Natural killer cell (primary cell): Measurements from ENCODE around the gene ADIRF. TPM values are rescaled to one million over a fixed set of nuclear protein-coding genes. Genes with fewer than 3 reads are reported as not detected.

Source experiments
- ATAC-seq, 3 donors: fragments of 150-1000 bp in 2 of 3; fragments of 200-7000 bp in 1 of 3; cut with Tn5 transposase; 1 replicate in 1 of 3; 2 replicates in 2 of 3; pipeline ENCODE4 v1.10.0; 2021; ENCODE audit warnings: mild to moderate bottlenecking in 2 of 3, moderate library complexity in 2 of 3
- DNase-seq, 2 donors: peaks; one replicate each; pipeline versions ENCODE4 v3.0.0 to v3.0.0-alpha.2; 2013 to 2021; ENCODE audit warnings: mixed read lengths in 1 of 2
- H3K27ac ChIP-seq: one replicate; pipeline ENCODE4 v1.5.1; 2013; ENCODE audit warnings: mild to moderate bottlenecking, low read length
- H3K27me3 ChIP-seq: one replicate; pipeline ENCODE4 v1.6.1; 2013; ENCODE audit warnings: low read length; ENCODE audit not compliant: control insufficient read depth, insufficient read depth
- H3K36me3 ChIP-seq: one replicate; pipeline ENCODE4 v1.6.1; 2013; ENCODE audit warnings: low read length; ENCODE audit not compliant: control insufficient read depth, insufficient read depth
- H3K4me1 ChIP-seq: one replicate; pipeline ENCODE4 v1.6.1; 2013; ENCODE audit warnings: low read length; ENCODE audit not compliant: control insufficient read depth, insufficient read depth
- H3K4me3 ChIP-seq: one replicate; pipeline ENCODE4 v1.5.1; 2013; ENCODE audit warnings: low read length
- H3K9me3 ChIP-seq: one replicate; pipeline ENCODE4 v1.6.1; 2013; ENCODE audit warnings: low read length; ENCODE audit not compliant: control insufficient read depth, insufficient read depth
- H3K27ac Mint-ChIP-seq, 2 donors: one replicate each; pipeline ENCODE4 v1.8.0; 2022; ENCODE audit warnings: mild to moderate bottlenecking in 2 of 2, mixed read lengths in 2 of 2, moderate library complexity in 1 of 2
- H3K27me3 Mint-ChIP-seq, 2 donors: one replicate each; pipeline ENCODE4 v1.8.0; 2022; ENCODE audit warnings: low read depth in 2 of 2, mixed read lengths in 2 of 2
- H3K36me3 Mint-ChIP-seq: one replicate; pipeline ENCODE4 v1.8.0; 2022; ENCODE audit warnings: mixed read lengths
- H3K4me1 Mint-ChIP-seq, 2 donors: one replicate each; pipeline ENCODE4 v1.8.0; 2022; ENCODE audit warnings: mixed read lengths in 2 of 2
- H3K4me3 Mint-ChIP-seq: one replicate; pipeline ENCODE4 v1.8.0; 2022; ENCODE audit warnings: mild to moderate bottlenecking, moderate library complexity, mixed read lengths
- H3K9me3 Mint-ChIP-seq, 2 donors: one replicate each; pipeline ENCODE4 v1.8.0; 2022; ENCODE audit warnings: mixed read lengths in 2 of 2
- CTCF ChIP-seq: fragments of 200-600 bp; IDR thresholded peaks from one replicate; pipeline ENCODE4 v1.8.0; 2022; ENCODE audit warnings: antibody characterized with exemption
- WGBS: methylation state at CpG from one replicate; pipeline ENCODE4 v1.1.7; 2013; ENCODE audit warnings: missing lambda C conversion rate; ENCODE audit not compliant: insufficient coverage; 5-methylcytosine and 5-hydroxymethylcytosine counted together
- intact Hi-C: fragments of 100-400 bp; cut with micrococcal nuclease; formaldehyde crosslinking; loops from one replicate; pipeline ENCODE4 v1.14.2; 2022
- total RNA-seq, 4 donors: library from RNA; stranded (reverse); fragments of 120-200 nt in 1 of 4; gene quantifications; one replicate each; pipeline versions ENCODE4 v1.2.3 to v1.2.4, GENCODE V29; 2013 to 2022

The ADIRF gene
- total RNA-seq, 3 donors from 2014 or later (not counting 1 experiment from before 2014, with no cell fraction given): not detected

GRCh38 chr10:86971232-86971991 lies 3.1 kb downstream of the ADIRF start:
- peak; percentile 85 to 94 for DNase-seq
- H3K4me1 ChIP-seq: peaks cover 46% of the 10 kb centered on the region
- peak overlapping the region; percentile 81 to 93 for H3K27ac Mint-ChIP-seq
- H3K27me3 ChIP-seq: no peaks in the 10 kb centered on the region
- no peak for TF ChIP-seq CTCF
- no peaks in the 10 kb centered on the region for H3K9me3 ChIP-seq
- peak overlapping the region; percentile 80 for H3K27ac ChIP-seq
- H3K4me3 ChIP-seq: peak overlapping the region; percentile 60
- ATAC-seq: peak; percentile 87 to 92 (median 88)
- 5% methylated on average over 66 of the region's 66 CpGs for WGBS
- peaks cover 0 to 7% of the 10 kb centered on the region in 2 donors for H3K27me3 Mint-ChIP-seq
- intact Hi-C loops: loop anchor here (1.0 kb wide), 1 partner anchor 123 kb away; the partner anchor contains the start of gene GLUD1
- no peaks in the 10 kb centered on the region for H3K36me3 Mint-ChIP-seq
- peaks cover 7 to 33% of the 10 kb centered on the region in 2 donors for H3K4me1 Mint-ChIP-seq
- H3K36me3 ChIP-seq: no peaks in the 10 kb centered on the region
- no peaks in the 10 kb centered on the region for H3K9me3 Mint-ChIP-seq
- peak overlapping the region; percentile 90 for H3K4me3 Mint-ChIP-seq

GRCh38 chr10:86972613-86973380 lies 4.5 kb downstream of the ADIRF start:
- DNase-seq: peak in 1 of 2 donors; percentile 37
- H3K36me3 Mint-ChIP-seq: no peaks in the 10 kb centered on the region
- intact Hi-C loops: no loop called here
- 96% methylated on average over 11 of the region's 11 CpGs for WGBS
- no peaks in the 10 kb centered on the region for H3K9me3 Mint-ChIP-seq
- H3K4me3 Mint-ChIP-seq: peak overlapping the region; percentile 61
- peaks cover 0 to 7% of the 10 kb centered on the region in 2 donors for H3K27me3 Mint-ChIP-seq
- H3K36me3 ChIP-seq: no peaks in the 10 kb centered on the region
- ATAC-seq: no peak
- peak overlapping the region in 1 of 2 donors; percentile 85 for H3K27ac Mint-ChIP-seq
- H3K4me1 ChIP-seq: peaks cover 38% of the 10 kb centered on the region
- no peak overlapping the region for H3K27ac ChIP-seq
- H3K9me3 ChIP-seq: no peaks in the 10 kb centered on the region
- no peak overlapping the region for H3K4me3 ChIP-seq
- H3K4me1 Mint-ChIP-seq: peaks cover 4 to 26% of the 10 kb centered on the region in 2 donors
- TF ChIP-seq CTCF: no peak
- no peaks in the 10 kb centered on the region for H3K27me3 ChIP-seq

GRCh38 chr10:86974484-86974883 lies 6.2 kb downstream of the ADIRF start:
- intact Hi-C loops: no loop called here
- H3K27ac ChIP-seq: no peak overlapping the region
- peaks cover 0 to 7% of the 10 kb centered on the region in 2 donors for H3K27me3 Mint-ChIP-seq
- no peak for TF ChIP-seq CTCF
- no peaks in the 10 kb centered on the region for H3K27me3 ChIP-seq
- peaks cover 4 to 22% of the 10 kb centered on the region in 2 donors for H3K4me1 Mint-ChIP-seq
- H3K9me3 ChIP-seq: no peaks in the 10 kb centered on the region
- no peaks in the 10 kb centered on the region for H3K9me3 Mint-ChIP-seq
- H3K27ac Mint-ChIP-seq: no peak overlapping the region
- H3K36me3 Mint-ChIP-seq: no peaks in the 10 kb centered on the region
- 96% methylated on average over 6 of the region's 7 CpGs for WGBS
- peaks cover 23% of the 10 kb centered on the region for H3K4me1 ChIP-seq
- DNase-seq (no peak), ATAC-seq (no peak)
- no peak overlapping the region for H3K4me3 Mint-ChIP-seq
- H3K36me3 ChIP-seq: no peaks in the 10 kb centered on the region
- H3K4me3 ChIP-seq: no peak overlapping the region
